GM18520 (cell line): ENCODE results near the gene HEBP2.
"Not testable (repeated sequence)": the region's sequence is repeated elsewhere in the genome, so short reads cannot be mapped to it uniquely, and the experiment has no call there.

ENCODE experiments used
- ATAC-seq: cut with Tn5 transposase; IDR thresholded peaks from one replicate; pipeline ENCODE4 v1.9.1; 2021; ENCODE audit not compliant: unreplicated experiment

Gene HEBP2

GRCh38 chr6:138403801-138404665 is at the start of gene HEBP2:
Gene HEBP2, plus strand, starts transcription at chr6:138404223. Its CDS starts 273 bp downstream, at chr6:138404496.
- ATAC-seq = peak; percentile 89

- ATAC-seq = no peak
These were observed 46.1 kb upstream of the HEBP2 start for GRCh38 chr6:138357928-138358327.

- not testable (repeated sequence) for ATAC-seq
These were observed 35.3 kb upstream of the HEBP2 start for GRCh38 chr6:138368684-138369083.

GRCh38 chr6:138370631-138371451 is 33.2 kb upstream of the HEBP2 start:
- no peak for ATAC-seq

GRCh38 chr6:138371452-138371711 is 32.6 kb upstream of the HEBP2 start:
- ATAC-seq = no peak

GRCh38 chr6:138371720-138372119 is 32.3 kb upstream of the HEBP2 start:
- ATAC-seq = no peak

GRCh38 chr6:138372711-138373463 is 31.1 kb upstream of the HEBP2 start:
- ATAC-seq = no peak

- no peak for ATAC-seq
These were observed 29.8 kb upstream of the HEBP2 start for GRCh38 chr6:138374230-138374629.

GRCh38 chr6:138374815-138375214 is 29.2 kb upstream of the HEBP2 start:
- ATAC-seq = no peak

GRCh38 chr6:138377042-138377441 is 27.0 kb upstream of the HEBP2 start:
- no peak for ATAC-seq

- ATAC-seq = no peak
These were observed 26.2 kb upstream of the HEBP2 start, which contains the start of gene SMIM28 for GRCh38 chr6:138377844-138378243. Gene SMIM28, plus strand, starts transcription at chr6:138377905. Its CDS starts 168 bp downstream, at chr6:138378073.

- ATAC-seq = no peak
These were observed 25.6 kb upstream of the HEBP2 start for GRCh38 chr6:138378463-138378862.

GRCh38 chr6:138382498-138383265 is 21.3 kb upstream of the HEBP2 start:
- no peak for ATAC-seq

- no peak for ATAC-seq
These were observed 20.2 kb upstream of the HEBP2 start for GRCh38 chr6:138383776-138384175.

GRCh38 chr6:138386897-138387296 is 17.1 kb upstream of the HEBP2 start:
- ATAC-seq = no peak

- no peak for ATAC-seq
These were observed 16.2 kb upstream of the HEBP2 start for GRCh38 chr6:138387577-138388368.

GRCh38 chr6:138389551-138389950 is 14.5 kb upstream of the HEBP2 start:
- no peak for ATAC-seq

GRCh38 chr6:138393871-138394783 is 9.9 kb upstream of the HEBP2 start:
- no peak for ATAC-seq

GRCh38 chr6:138396709-138397108 is 7.3 kb upstream of the HEBP2 start:
- ATAC-seq = no peak
